Fibroblast of lung (primary cell): ENCODE measurements around the gene MAPKAPK2. TPM values are rescaled to one million over a fixed set of nuclear protein-coding genes. Genes with fewer than 3 reads are reported as not detected.

Source experiments
- DNase-seq, 2 donors: peaks; one replicate each; pipeline versions ENCODE4 v3.0.0 to v3.0.0-alpha.2; 2010; ENCODE audit warnings: low read depth in 2 of 2
- H2AFZ ChIP-seq: 2 replicates; pipeline ENCODE4 v1.5.1; 2012; ENCODE audit warnings: low read length, control low read depth, inconsistent platforms
- H3K27ac ChIP-seq: 2 replicates; pipeline ENCODE4 v1.5.1; 2011; ENCODE audit warnings: low read length, control low read depth; ENCODE audit not compliant: insufficient read depth
- H3K27me3 ChIP-seq: 2 replicates; pipeline ENCODE4 v1.5.1; 2011; ENCODE audit warnings: mild to moderate bottlenecking, low read length; ENCODE audit not compliant: control insufficient read depth, insufficient read depth
- H3K36me3 ChIP-seq: 2 replicates; pipeline ENCODE4 v1.5.1; 2011; ENCODE audit warnings: low read length; ENCODE audit not compliant: control insufficient read depth, insufficient read depth
- H3K4me1 ChIP-seq: 2 replicates; pipeline ENCODE4 v1.5.1; 2011; ENCODE audit warnings: low read length; ENCODE audit not compliant: control insufficient read depth, insufficient read depth; ENCODE audit errors: extremely low read depth
- H3K4me2 ChIP-seq: 2 replicates; pipeline ENCODE4 v1.5.1; 2011; ENCODE audit warnings: low read length, control low read depth; ENCODE audit not compliant: insufficient read depth; ENCODE audit errors: extremely low read depth
- H3K4me3 ChIP-seq, 4 experiments: fragments of 200-600 bp in 1 of 4; sonication (generic) in 1 of 4; replicated peaks in 1 of 4; 2 replicates each; pipeline ENCODE4 v1.5.1; 2011 to 2016; ENCODE audit warnings: low read length in 4 of 4, low read depth in 3 of 4, mild to moderate bottlenecking in 3 of 4, control low read depth in 2 of 4, inconsistent platforms in 1 of 4, mixed read lengths in 1 of 4; ENCODE audit not compliant: insufficient read depth in 1 of 4; ENCODE audit errors: control extremely low read depth in 1 of 4
- H3K79me2 ChIP-seq: 2 replicates; pipeline ENCODE4 v1.5.1; 2012; ENCODE audit warnings: mild to moderate bottlenecking, low read length, inconsistent platforms; ENCODE audit not compliant: control insufficient read depth, insufficient read depth
- H3K9ac ChIP-seq: 2 replicates; pipeline ENCODE4 v1.5.1; 2011; ENCODE audit warnings: mild to moderate bottlenecking, low read length, control low read depth; ENCODE audit not compliant: insufficient read depth
- H3K9me3 ChIP-seq: 2 replicates; pipeline ENCODE4 v1.5.1; 2012; ENCODE audit warnings: low read depth, low read length; ENCODE audit not compliant: control insufficient read depth, insufficient read depth
- H4K20me1 ChIP-seq: 2 replicates; pipeline ENCODE4 v1.5.1; 2011; ENCODE audit warnings: low read length; ENCODE audit not compliant: control insufficient read depth, insufficient read depth; ENCODE audit errors: extremely low read depth
- CTCF ChIP-seq, 2 donors: IDR thresholded peaks in 1 of 2; conservative IDR thresholded peaks in 1 of 2; 1 replicate in 1 of 2; 2 replicates in 1 of 2; pipeline ENCODE4 v1.5.1; 2011 to 2012; ENCODE audit warnings: low read length in 2 of 2, control low read depth in 1 of 2, inconsistent platforms in 1 of 2, low read depth in 1 of 2, mild to moderate bottlenecking in 1 of 2
- EZH2 ChIP-seq: IDR thresholded peaks from 2 replicates; pipeline ENCODE4 v1.5.1; 2012; ENCODE audit warnings: low read length, control low read depth, mild to moderate bottlenecking; ENCODE audit errors: missing control alignments
- polyA plus RNA-seq, 2 donors: library from polyadenylated mRNA; depleted of rRNA in 1 of 2; stranded (reverse) in 1 of 2; unstranded in 1 of 2; fragments of >200 nt; gene quantifications; 2 replicates each; pipeline ENCODE4 v1.2.1, GENCODE V29; 2011 to 2012; ENCODE audit warnings: missing spikeins in 1 of 2
- total RNA-seq: library from RNA; depleted of rRNA; stranded (reverse); fragments of >200 nt; gene quantifications from 2 replicates; pipeline ENCODE4 v1.2.1, GENCODE V29; 2014

The MAPKAPK2 gene
- total and polyA plus RNA-seq, 2 donors (not counting 1 experiment from before 2014, with no cell fraction given) = 51.9 to 85.7 TPM

GRCh38 chr1:206702260-206702659, 17.6 kb downstream of the MAPKAPK2 start:
- Histone ChIP-seq H3K4me1 (peaks cover 31% of the 10 kb centered on the region), H3K4me2 (no peak overlapping the region), H2AFZ (no peak overlapping the region), H3K9ac (no peak overlapping the region), H3K27ac (no peak overlapping the region), H3K79me2 (peaks cover 90% of the 10 kb centered on the region), H3K27me3 (no peaks in the 10 kb centered on the region), H3K36me3 (no peaks in the 10 kb centered on the region), H3K9me3 (no peaks in the 10 kb centered on the region), H4K20me1 (no peaks in the 10 kb centered on the region), H3K4me3 (no peak overlapping the region)
- no peak for DNase-seq
- TF ChIP-seq EZH2 (no peak), CTCF (conservative IDR thresholded peaks at IDR 0.05 in 1 of 2, IDR thresholded peaks at IDR 0.05 in 1 of 2; ENCODE audit: low read depth in 1 of 2, low read length in 2 of 2) (no peak)

- peaks cover 36% of the 10 kb centered on the region for H3K4me1 ChIP-seq
- H2AFZ ChIP-seq = no peak overlapping the region
- no peak overlapping the region for H3K27ac ChIP-seq
- DNase-seq = no peak
- no peak overlapping the region for H3K4me3 ChIP-seq
- H3K4me2 ChIP-seq = no peak overlapping the region
- H3K9ac ChIP-seq = no peak overlapping the region
- no peaks in the 10 kb centered on the region for H3K9me3 ChIP-seq
- TF ChIP-seq CTCF (conservative IDR thresholded peaks at IDR 0.05 in 1 of 2, IDR thresholded peaks at IDR 0.05 in 1 of 2; ENCODE audit: low read depth in 1 of 2, low read length in 2 of 2) (no peak), EZH2 (no peak)
- H4K20me1 ChIP-seq = no peaks in the 10 kb centered on the region
- no peaks in the 10 kb centered on the region for H3K36me3 ChIP-seq
- H3K79me2 ChIP-seq = peaks cover 90% of the 10 kb centered on the region
- no peaks in the 10 kb centered on the region for H3K27me3 ChIP-seq
Measured at GRCh38 chr1:206702803-206703202, 18.1 kb downstream of the MAPKAPK2 start.

- no peak overlapping the region for H3K27ac ChIP-seq
- H3K9ac ChIP-seq = no peak overlapping the region
- peaks cover 90% of the 10 kb centered on the region for H3K79me2 ChIP-seq
- H3K9me3 ChIP-seq = no peaks in the 10 kb centered on the region
- H3K4me1 ChIP-seq = peaks cover 43% of the 10 kb centered on the region
- H4K20me1 ChIP-seq = no peaks in the 10 kb centered on the region
- TF ChIP-seq CTCF (conservative IDR thresholded peaks at IDR 0.05 in 1 of 2, IDR thresholded peaks at IDR 0.05 in 1 of 2; ENCODE audit: low read depth in 1 of 2, low read length in 2 of 2) = no peak
- no peak for TF ChIP-seq EZH2
- no peak overlapping the region for H3K4me3 ChIP-seq
- H3K4me2 ChIP-seq = no peak overlapping the region
- H2AFZ ChIP-seq = no peak overlapping the region
- no peaks in the 10 kb centered on the region for H3K27me3 ChIP-seq
- no peaks in the 10 kb centered on the region for H3K36me3 ChIP-seq
- peak in 1 of 2 donors; percentile 64 for DNase-seq
Measured at GRCh38 chr1:206703661-206704060, 19.0 kb downstream of the MAPKAPK2 start.
